ENCODE results near the gene FTSJ1.
A peak's percentile ranks its signal among the peaks of the same experiment; 100 is the strongest.
"Not testable (repeated sequence)": the region's sequence is repeated elsewhere in the genome, so short reads cannot be mapped to it uniquely, and the experiment has no call there.

Gene FTSJ1

GRCh38 chrX:48521353-48522243 is 45.6 kb downstream of the FTSJ1 start, which contains the start of gene EBP:
Gene EBP, plus strand, starts transcription at chrX:48521808. Its CDS starts 1,964 bp downstream, at chrX:48523772.
- ChIA-PET CTCF (no interaction called here), POLR2A (interaction anchor here (0.6 to 1.4 kb wide), 2 partner anchors 13 to 18 kb away, joined by 3 read pairs; partner anchors contain the start of genes PORCN and TBC1D25)
- no peak for TF ChIP-seq CTCF (IDR thresholded peaks at IDR 0.05; ENCODE audit: insufficient read depth, low read length, missing control alignments)
- peak within 1 kb of the TSS; percentile 68 for H3K4me3 ChIP-seq (ENCODE audit: low read depth, low read length)
- peak; percentile 14 for DNase-seq (ENCODE audit: low read depth, low spot score)

GRCh38 chrX:48522291-48522690 is 46.3 kb downstream of the FTSJ1 start:
- no peak for DNase-seq (ENCODE audit: low read depth, low spot score)
- CTCF ChIA-PET, result no interaction called here
- POLR2A ChIA-PET, result interaction anchor here (1.4 kb wide), 1 partner anchor 18 kb away, joined by 3 read pairs; the partner anchor contains the start of gene TBC1D25

GRCh38 chrX:48523682-48524081 is 47.7 kb downstream of the FTSJ1 start:
- DNase-seq (ENCODE audit: low read depth, low spot score), result no peak
- no peak overlapping the region for H3K4me3 ChIP-seq (ENCODE audit: low read depth, low read length)
- POLR2A ChIA-PET, result no interaction called here
- CTCF ChIA-PET, result no interaction called here
- no peak for TF ChIP-seq CTCF (IDR thresholded peaks at IDR 0.05; ENCODE audit: insufficient read depth, low read length, missing control alignments)

More at GRCh38 chrX:48522291-48522690, 46.3 kb downstream of the FTSJ1 start:
- H3K4me3 ChIP-seq (ENCODE audit: low read depth, low read length), result peak overlapping the region; percentile 68
- no peak for TF ChIP-seq CTCF (IDR thresholded peaks at IDR 0.05; ENCODE audit: insufficient read depth, low read length, missing control alignments)

GRCh38 chrX:48525853-48526252 is 49.9 kb downstream of the FTSJ1 start:
- CTCF ChIA-PET, result interaction anchor here (0.5 to 1.2 kb wide), 2 partner anchors 13 to 15 kb away, joined by 3 read pairs; partner anchors contain the start of gene TBC1D25
- POLR2A ChIA-PET; H3K4me3 ChIP-seq (ENCODE audit: low read depth, low read length): not testable (repeated sequence)

GRCh38 chrX:48530736-48531135 is 54.7 kb downstream of the FTSJ1 start:
- H3K4me3 ChIP-seq (ENCODE audit: low read depth, low read length), result no peak overlapping the region
- no peak for TF ChIP-seq CTCF (IDR thresholded peaks at IDR 0.05; ENCODE audit: insufficient read depth, low read length, missing control alignments)
- CTCF ChIA-PET, result interaction anchor here (1.4 kb wide), 1 partner anchor 9 kb away, joined by 3 read pairs; the partner anchor contains the start of gene TBC1D25
- POLR2A ChIA-PET, result no interaction called here
- DNase-seq (ENCODE audit: low read depth, low spot score), result no peak

More at GRCh38 chrX:48525853-48526252, 49.9 kb downstream of the FTSJ1 start:
- not testable (repeated sequence) for DNase-seq (ENCODE audit: low read depth, low spot score)

- POLR2A ChIA-PET, result interaction anchor here (0.6 to 0.7 kb wide), 3 partner anchors 8 to 55 kb away, joined by 3 read pairs; partner anchors contain the start of gene TBC1D25
- no peak for TF ChIP-seq CTCF (IDR thresholded peaks at IDR 0.05; ENCODE audit: insufficient read depth, low read length, missing control alignments)
- CTCF ChIA-PET, result interaction anchor here (1.4 kb wide), 1 partner anchor 8 kb away, joined by 3 read pairs; the partner anchor contains the start of gene TBC1D25
- DNase-seq (ENCODE audit: low read depth, low spot score), result no peak
- no peak overlapping the region for H3K4me3 ChIP-seq (ENCODE audit: low read depth, low read length)
These were observed 55.5 kb downstream of the FTSJ1 start for GRCh38 chrX:48531358-48531959.
